Memory B cell (primary cell): ENCODE measurements around the gene SBF2.

ENCODE experiments used
- ATAC-seq: fragments of 150-1000 bp; cut with Tn5 transposase; 2 replicates; pipeline ENCODE4 v1.10.0; 2021; ENCODE audit warnings: low read depth, mild to moderate bottlenecking, moderate library complexity
- DNase-seq, 2 donors: peaks; one replicate each; pipeline ENCODE4 v3.0.0; 2022; ENCODE audit warnings: low spot score in 2 of 2
- H3K27ac Mint-ChIP-seq: one replicate; pipeline ENCODE4 v1.8.0; 2022; ENCODE audit warnings: mild to moderate bottlenecking, moderate library complexity, mixed read lengths
- H3K27me3 Mint-ChIP-seq: one replicate; pipeline ENCODE4 v1.8.0; 2022; ENCODE audit warnings: mixed read lengths
- H3K36me3 Mint-ChIP-seq: one replicate; pipeline ENCODE4 v1.8.0; 2022; ENCODE audit warnings: mild to moderate bottlenecking, mixed read lengths
- H3K4me1 Mint-ChIP-seq: one replicate; pipeline ENCODE4 v1.8.0; 2022; ENCODE audit warnings: mixed read lengths
- H3K4me3 Mint-ChIP-seq: one replicate; pipeline ENCODE4 v1.8.0; 2022; ENCODE audit warnings: mild to moderate bottlenecking, moderate library complexity, mixed read lengths
- H3K9me3 Mint-ChIP-seq: one replicate; pipeline ENCODE4 v1.8.0; 2022; ENCODE audit warnings: mixed read lengths

The SBF2 gene

GRCh38 chr11:9859554-9860305 is 434.3 kb downstream of the SBF2 start:
- H3K4me1 Mint-ChIP-seq = peaks cover 15% of the 10 kb centered on the region
- ATAC-seq = no peak
- H3K9me3 Mint-ChIP-seq = no peaks in the 10 kb centered on the region
- H3K27me3 Mint-ChIP-seq = no peaks in the 10 kb centered on the region
- no peaks in the 10 kb centered on the region for H3K36me3 Mint-ChIP-seq
- no peak overlapping the region for H3K27ac Mint-ChIP-seq
- DNase-seq = no peak
- no peak overlapping the region for H3K4me3 Mint-ChIP-seq

GRCh38 chr11:9858822-9859221 is 435.2 kb downstream of the SBF2 start:
- no peaks in the 10 kb centered on the region for H3K27me3 Mint-ChIP-seq
- ATAC-seq (no peak), DNase-seq (no peak)
- peak overlapping the region; percentile 72 for H3K27ac Mint-ChIP-seq
- H3K9me3 Mint-ChIP-seq = no peaks in the 10 kb centered on the region
- H3K4me1 Mint-ChIP-seq = peaks cover 18% of the 10 kb centered on the region
- peak overlapping the region; percentile 22 for H3K4me3 Mint-ChIP-seq
- no peaks in the 10 kb centered on the region for H3K36me3 Mint-ChIP-seq

GRCh38 chr11:9858218-9858617 is 435.8 kb downstream of the SBF2 start:
- Mint-ChIP-seq H3K4me3 (no peak overlapping the region), H3K4me1 (peaks cover 21% of the 10 kb centered on the region), H3K27ac (peak overlapping the region; percentile 72), H3K27me3 (no peaks in the 10 kb centered on the region), H3K9me3 (no peaks in the 10 kb centered on the region), H3K36me3 (no peaks in the 10 kb centered on the region)
- DNase-seq = no peak
- no peak for ATAC-seq

- no peaks in the 10 kb centered on the region for H3K36me3 Mint-ChIP-seq
- DNase-seq = peak; percentile 10 to 21
- no peak overlapping the region for H3K27ac Mint-ChIP-seq
- ATAC-seq = peak; percentile 93
- no peaks in the 10 kb centered on the region for H3K9me3 Mint-ChIP-seq
- H3K4me1 Mint-ChIP-seq = peaks cover 18% of the 10 kb centered on the region
- H3K27me3 Mint-ChIP-seq = no peaks in the 10 kb centered on the region
- H3K4me3 Mint-ChIP-seq = no peak overlapping the region
Measured at GRCh38 chr11:9855579-9856287, 438.3 kb downstream of the SBF2 start.

- no peak for DNase-seq
- Mint-ChIP-seq H3K27me3 (no peaks in the 10 kb centered on the region), H3K36me3 (peaks cover 3% of the 10 kb centered on the region), H3K4me3 (no peak overlapping the region), H3K4me1 (peaks cover 13% of the 10 kb centered on the region), H3K9me3 (no peaks in the 10 kb centered on the region), H3K27ac (peak overlapping the region; percentile 24)
- ATAC-seq = no peak
Measured at GRCh38 chr11:9853929-9854552, 440.0 kb downstream of the SBF2 start.

GRCh38 chr11:9852465-9852864 is 441.6 kb downstream of the SBF2 start:
- no peak for ATAC-seq
- Mint-ChIP-seq H3K27ac (no peak overlapping the region), H3K9me3 (no peaks in the 10 kb centered on the region), H3K4me1 (peaks cover 5% of the 10 kb centered on the region), H3K4me3 (no peak overlapping the region), H3K36me3 (peaks cover 5% of the 10 kb centered on the region), H3K27me3 (no peaks in the 10 kb centered on the region)
- no peak for DNase-seq

- Mint-ChIP-seq H3K4me1 (peaks cover 5% of the 10 kb centered on the region), H3K4me3 (no peak overlapping the region), H3K9me3 (no peaks in the 10 kb centered on the region), H3K27ac (no peak overlapping the region), H3K27me3 (no peaks in the 10 kb centered on the region), H3K36me3 (peaks cover 10% of the 10 kb centered on the region)
- DNase-seq = no peak
- ATAC-seq = no peak
Measured at GRCh38 chr11:9851366-9851765, 442.7 kb downstream of the SBF2 start.

GRCh38 chr11:9850224-9850895 is 443.7 kb downstream of the SBF2 start:
- ATAC-seq (no peak), DNase-seq (no peak)
- Mint-ChIP-seq H3K27me3 (no peaks in the 10 kb centered on the region), H3K27ac (no peak overlapping the region), H3K4me1 (peaks cover 5% of the 10 kb centered on the region), H3K4me3 (no peak overlapping the region), H3K36me3 (peaks cover 17% of the 10 kb centered on the region), H3K9me3 (no peaks in the 10 kb centered on the region)

- H3K27ac Mint-ChIP-seq = no peak overlapping the region
- H3K9me3 Mint-ChIP-seq = no peaks in the 10 kb centered on the region
- ATAC-seq (no peak), DNase-seq (no peak)
- peaks cover 21% of the 10 kb centered on the region for H3K36me3 Mint-ChIP-seq
- H3K4me3 Mint-ChIP-seq = no peak overlapping the region
- no peaks in the 10 kb centered on the region for H3K27me3 Mint-ChIP-seq
- H3K4me1 Mint-ChIP-seq = peaks cover 5% of the 10 kb centered on the region
Measured at GRCh38 chr11:9849389-9849788, 444.6 kb downstream of the SBF2 start.

GRCh38 chr11:9847636-9848035 is 446.4 kb downstream of the SBF2 start:
- no peak for ATAC-seq
- Mint-ChIP-seq H3K27ac (no peak overlapping the region), H3K36me3 (peaks cover 25% of the 10 kb centered on the region), H3K4me1 (no peaks in the 10 kb centered on the region), H3K9me3 (no peaks in the 10 kb centered on the region), H3K27me3 (no peaks in the 10 kb centered on the region), H3K4me3 (no peak overlapping the region)
- no peak for DNase-seq

GRCh38 chr11:9842923-9843322 is 451.1 kb downstream of the SBF2 start:
- no peak for ATAC-seq
- Mint-ChIP-seq H3K4me1 (no peaks in the 10 kb centered on the region), H3K27me3 (no peaks in the 10 kb centered on the region), H3K4me3 (no peak overlapping the region), H3K27ac (no peak overlapping the region), H3K36me3 (peaks cover 33% of the 10 kb centered on the region), H3K9me3 (no peaks in the 10 kb centered on the region)
- no peak for DNase-seq

- Mint-ChIP-seq H3K27ac (no peak overlapping the region), H3K4me3 (no peak overlapping the region), H3K4me1 (no peaks in the 10 kb centered on the region), H3K9me3 (no peaks in the 10 kb centered on the region), H3K27me3 (no peaks in the 10 kb centered on the region), H3K36me3 (peaks cover 21% of the 10 kb centered on the region)
- no peak for ATAC-seq
- no peak for DNase-seq
Measured at GRCh38 chr11:9840460-9841004, 453.5 kb downstream of the SBF2 start.

GRCh38 chr11:9839550-9839949 is 454.5 kb downstream of the SBF2 start:
- H3K27ac Mint-ChIP-seq = peak overlapping the region; percentile 8
- no peaks in the 10 kb centered on the region for H3K27me3 Mint-ChIP-seq
- H3K9me3 Mint-ChIP-seq = no peaks in the 10 kb centered on the region
- peaks cover 16% of the 10 kb centered on the region for H3K36me3 Mint-ChIP-seq
- no peaks in the 10 kb centered on the region for H3K4me1 Mint-ChIP-seq
- ATAC-seq = no peak
- DNase-seq = no peak
- H3K4me3 Mint-ChIP-seq = no peak overlapping the region

GRCh38 chr11:9838961-9839360 is 455.1 kb downstream of the SBF2 start:
- no peaks in the 10 kb centered on the region for H3K27me3 Mint-ChIP-seq
- DNase-seq (no peak), ATAC-seq (no peak)
- no peak overlapping the region for H3K4me3 Mint-ChIP-seq
- no peaks in the 10 kb centered on the region for H3K4me1 Mint-ChIP-seq
- peaks cover 16% of the 10 kb centered on the region for H3K36me3 Mint-ChIP-seq
- H3K9me3 Mint-ChIP-seq = no peaks in the 10 kb centered on the region
- no peak overlapping the region for H3K27ac Mint-ChIP-seq
